GM06990 (cell line): ENCODE results near the gene NYAP2.

Experiments
- DNase-seq: peaks from one replicate; pipeline ENCODE4 v3.0.0-alpha.2; 2011; ENCODE audit not compliant: insufficient read length; ENCODE audit errors: extremely low read depth
- H3K27me3 ChIP-seq: replicated peaks from 2 replicates; pipeline ENCODE4 v1.6.0; 2011; ENCODE audit warnings: low read length; ENCODE audit not compliant: control insufficient read depth, insufficient read depth
- H3K36me3 ChIP-seq: 2 replicates; pipeline ENCODE4 v1.5.1; 2011; ENCODE audit warnings: low read length; ENCODE audit not compliant: control insufficient read depth, insufficient read depth
- H3K4me3 ChIP-seq: replicated peaks from 2 replicates; pipeline ENCODE4 v1.5.1; 2011; ENCODE audit warnings: low read depth, mild to moderate bottlenecking, control low read depth, low read length
- CTCF ChIP-seq: IDR thresholded peaks from 2 replicates; pipeline ENCODE4 v1.5.1; 2011; ENCODE audit warnings: low read length, control low read depth, mild to moderate bottlenecking, inconsistent platforms; ENCODE audit not compliant: insufficient read depth, poor library complexity, severe bottlenecking

Gene NYAP2

GRCh38 chr2:225556461-225556860 lies 157.0 kb downstream of the NYAP2 start:
- no peak overlapping the region for H3K4me3 ChIP-seq
- TF ChIP-seq CTCF = peak; percentile 40
- DNase-seq = no peak
- no peaks in the 10 kb centered on the region for H3K36me3 ChIP-seq
- no peaks in the 10 kb centered on the region for H3K27me3 ChIP-seq

GRCh38 chr2:225558399-225559071 lies 159.0 kb downstream of the NYAP2 start:
- TF ChIP-seq CTCF = no peak
- H3K27me3 ChIP-seq = no peaks in the 10 kb centered on the region
- DNase-seq = no peak
- no peak overlapping the region for H3K4me3 ChIP-seq
- H3K36me3 ChIP-seq = no peaks in the 10 kb centered on the region

- DNase-seq = no peak
- no peaks in the 10 kb centered on the region for H3K27me3 ChIP-seq
Measured at GRCh38 chr2:225559072-225559415, 159.5 kb downstream of the NYAP2 start.

GRCh38 chr2:225566798-225567197 lies 167.3 kb downstream of the NYAP2 start:
- no peak overlapping the region for H3K4me3 ChIP-seq

More at GRCh38 chr2:225559072-225559415, 159.5 kb downstream of the NYAP2 start:
- Histone ChIP-seq H3K4me3 (no peak overlapping the region), H3K36me3 (no peaks in the 10 kb centered on the region)
- no peak for TF ChIP-seq CTCF

GRCh38 chr2:225569995-225570394 lies 170.5 kb downstream of the NYAP2 start:
- H3K36me3 ChIP-seq = no peaks in the 10 kb centered on the region
- H3K4me3 ChIP-seq = no peak overlapping the region
- no peak for TF ChIP-seq CTCF
- no peaks in the 10 kb centered on the region for H3K27me3 ChIP-seq
- DNase-seq = no peak

More at GRCh38 chr2:225566798-225567197, 167.3 kb downstream of the NYAP2 start:
- DNase-seq = no peak
- Histone ChIP-seq H3K36me3 (no peaks in the 10 kb centered on the region), H3K27me3 (no peaks in the 10 kb centered on the region)
- no peak for TF ChIP-seq CTCF

GRCh38 chr2:225573603-225574002 lies 174.1 kb downstream of the NYAP2 start:
- Histone ChIP-seq H3K27me3 (no peaks in the 10 kb centered on the region), H3K36me3 (no peaks in the 10 kb centered on the region), H3K4me3 (no peak overlapping the region)
- no peak for TF ChIP-seq CTCF
- DNase-seq = no peak
